GM12875 (cell line): ENCODE measurements around the gene LDLRAD4.

Source experiments
- H3K4me3 ChIP-seq: one replicate; pipeline ENCODE4 v1.5.1; 2011; ENCODE audit warnings: low read depth, low read length, control low read depth
- CTCF ChIP-seq: IDR thresholded peaks from 2 replicates; pipeline ENCODE4 v1.5.1; 2011; ENCODE audit warnings: low read depth, mild to moderate bottlenecking, control low read depth, inconsistent platforms, low read length, moderate library complexity, borderline replicate concordance; ENCODE audit not compliant: insufficient read depth

LDLRAD4 gene

GRCh38 chr18:13366541-13366940 lies 148.0 kb downstream of the LDLRAD4 start:
- H3K4me3 ChIP-seq, result no peak overlapping the region
- no peak for TF ChIP-seq CTCF

- no peak overlapping the region for H3K4me3 ChIP-seq
- no peak for TF ChIP-seq CTCF
These were observed 148.7 kb downstream of the LDLRAD4 start for GRCh38 chr18:13366962-13367892.

DNA sequence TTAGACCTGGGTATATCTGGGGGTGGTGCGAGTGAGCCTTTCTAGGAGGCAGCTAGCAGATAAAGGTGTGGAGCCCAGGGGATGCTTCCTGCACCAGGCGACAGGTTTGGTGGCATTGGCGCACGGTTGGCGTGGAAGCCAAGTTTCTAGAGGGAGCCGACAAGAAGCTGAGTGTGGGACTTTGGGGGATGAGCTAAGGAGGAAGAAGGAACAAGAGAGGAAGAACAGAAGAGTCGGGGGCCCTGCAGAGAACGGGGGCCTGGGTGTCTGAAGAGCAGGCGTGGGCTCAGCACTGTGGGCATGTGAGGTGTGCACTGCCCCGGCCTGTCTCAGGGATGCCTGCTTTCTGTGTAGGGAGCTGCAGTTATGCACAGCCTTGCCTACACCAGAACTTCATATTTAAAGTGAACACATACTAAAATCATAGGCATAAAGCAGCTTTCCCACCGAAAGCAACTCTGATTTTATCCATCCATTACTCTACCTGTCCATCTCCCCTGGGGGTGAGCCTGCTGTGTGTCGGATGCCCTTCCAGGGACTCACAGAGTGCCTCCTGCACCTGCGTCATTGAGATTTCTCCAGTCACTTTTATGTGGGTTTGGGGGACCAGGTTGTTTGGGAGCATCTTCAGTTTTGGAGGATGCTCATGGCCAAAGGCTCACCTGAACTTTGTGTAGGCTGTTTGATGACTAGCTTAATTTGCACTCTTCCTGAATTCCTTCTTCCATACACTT lies 149.7 kb downstream of the LDLRAD4 start:
- no peak overlapping the region for H3K4me3 ChIP-seq
- TF ChIP-seq CTCF, result no peak

- TF ChIP-seq CTCF, result no peak
- H3K4me3 ChIP-seq, result no peak overlapping the region
These were observed 150.8 kb downstream of the LDLRAD4 start for GRCh38 chr18:13369353-13369752.

DNA sequence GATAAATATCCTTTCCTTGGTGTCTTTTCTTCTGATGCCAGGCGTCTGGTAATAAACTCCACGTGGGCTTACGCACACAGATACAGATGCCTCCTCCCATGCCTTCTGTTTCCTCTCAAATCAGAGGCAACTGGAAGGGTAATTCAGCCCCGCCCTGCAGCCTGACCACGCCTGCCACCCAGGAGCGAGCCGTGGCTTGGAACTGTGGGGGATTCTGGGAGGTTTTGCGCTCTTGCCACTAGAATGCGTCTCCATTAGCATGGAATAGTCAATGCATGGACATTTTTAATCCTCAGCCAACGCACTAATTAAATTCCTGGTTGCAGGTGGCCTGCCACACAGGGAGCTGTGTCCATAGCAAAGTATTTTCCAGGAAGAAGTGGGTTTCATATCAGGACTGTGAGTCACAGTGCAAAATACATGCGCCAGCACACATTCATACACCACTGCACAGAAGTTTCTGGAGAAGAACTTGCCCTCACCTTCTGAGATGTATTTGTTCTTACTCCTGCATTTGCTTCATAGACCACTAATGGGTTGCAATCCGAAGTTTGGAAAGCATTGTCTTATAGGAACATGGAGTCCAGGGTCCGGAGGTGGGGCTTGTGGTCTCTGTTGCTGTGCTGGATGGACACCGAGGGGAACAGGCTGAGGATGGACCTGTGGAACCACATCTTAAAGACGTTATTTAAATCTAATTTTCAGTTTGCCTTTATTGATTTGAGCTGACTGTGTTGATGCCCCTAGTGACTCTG lies 151.4 kb downstream of the LDLRAD4 start:
- TF ChIP-seq CTCF, result no peak
- H3K4me3 ChIP-seq, result no peak overlapping the region

GRCh38 chr18:13370995-13371625 lies 152.6 kb downstream of the LDLRAD4 start:
- H3K4me3 ChIP-seq, result no peak overlapping the region

More at GRCh38 chr18:13370995-13371625, 152.6 kb downstream of the LDLRAD4 start:
- TF ChIP-seq CTCF, result no peak
